ENCODE results near the gene PYCR2.

GRCh38 chr1:225888898-225889601, 35.0 kb downstream of the PYCR2 start, which contains the start of gene LEFTY1:
- no peak for TF ChIP-seq CTCF (conservative IDR thresholded peaks at IDR 0.05; ENCODE audit: low read length)
- no peak for TF ChIP-seq EZH2phosphoT487 (IDR thresholded peaks at IDR 0.05; ENCODE audit: borderline replicate concordance, low read depth, low read length)
